Measurements from ENCODE around the gene CCL25. TPM values are rescaled to one million over a fixed set of nuclear protein-coding genes. Genes with fewer than 3 reads are reported as not detected.

CCL25 gene
- total RNA-seq, 2 experiments from 2014 or later = 5.2 to 7.4 TPM

GRCh38 chr19:8081569-8082550 lies 29.3 kb downstream of the CCL25 start:
- Mint-ChIP-seq H3K4me1 (no peaks in the 10 kb centered on the region), H3K27ac (no peak overlapping the region), H3K9me3 (no peaks in the 10 kb centered on the region), H3K36me3 (ENCODE audit: low read depth) (no peaks in the 10 kb centered on the region), H3K27me3 (no peaks in the 10 kb centered on the region), H3K4me3 (no peak overlapping the region)
- ChIA-PET POLR2A (interaction anchor here (0.6 kb wide), 1 partner anchor 20 kb away, joined by 5 read pairs; no protein-coding TSS in a partner anchor), CTCF (interaction anchor here (0.6 to 0.7 kb wide), 2 partner anchors 897 to 1127 kb away, joined by 3 read pairs; no protein-coding TSS in a partner anchor)
- DNase-seq = no peak

DNA sequence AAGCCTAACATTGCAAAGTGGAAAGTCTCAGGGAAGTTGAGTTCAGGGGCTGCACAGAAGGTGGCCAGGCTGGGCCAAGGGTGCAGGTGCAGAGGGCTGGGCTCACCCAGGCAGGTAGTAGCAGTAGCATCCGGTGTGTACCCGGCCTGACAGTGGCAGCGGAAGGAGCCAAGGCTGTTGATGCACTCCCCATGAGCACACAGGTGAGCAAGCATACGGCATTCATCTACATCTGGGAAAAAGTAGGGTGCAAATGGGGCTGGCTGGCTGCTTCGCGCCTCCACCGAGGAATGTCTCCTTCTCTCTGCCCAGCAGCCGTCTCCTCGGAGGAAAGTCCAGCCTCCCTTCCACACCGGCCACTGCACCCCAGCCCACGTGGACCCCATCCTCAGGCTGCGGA lies 30.6 kb downstream of the CCL25 start:
- no peaks in the 10 kb centered on the region for H3K27me3 Mint-ChIP-seq

DNA sequence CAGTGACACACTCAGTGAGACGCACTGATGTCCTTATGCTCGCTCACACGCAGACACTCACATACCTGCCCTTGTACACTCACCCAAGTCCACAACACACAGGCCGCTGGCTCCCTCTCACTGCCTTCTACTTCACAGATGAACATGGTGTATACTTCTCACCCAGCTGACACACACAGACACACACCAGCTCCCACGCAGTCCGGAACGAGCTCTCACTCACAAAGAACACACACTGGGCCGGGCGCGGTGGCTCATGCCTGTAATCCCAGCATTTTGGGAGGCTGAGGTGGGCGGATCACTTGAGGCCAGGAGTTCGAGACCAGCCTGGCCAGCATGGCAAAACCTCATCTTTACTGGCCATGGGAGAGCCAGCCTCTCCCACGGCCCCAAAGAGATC lies 31.6 kb downstream of the CCL25 start:
- no peak overlapping the region for H3K27ac Mint-ChIP-seq
- no peaks in the 10 kb centered on the region for H3K4me1 Mint-ChIP-seq
- ChIA-PET CTCF (no interaction called here), POLR2A (no interaction called here)
- H3K9me3 Mint-ChIP-seq = no peaks in the 10 kb centered on the region
- no peaks in the 10 kb centered on the region for H3K36me3 Mint-ChIP-seq (ENCODE audit: low read depth)
- H3K27me3 Mint-ChIP-seq = no peaks in the 10 kb centered on the region
- no peak overlapping the region for H3K4me3 Mint-ChIP-seq
- no peak for DNase-seq

More for the DNA sequence above, 30.6 kb downstream of the CCL25 start:
- DNase-seq = no peak
- Mint-ChIP-seq H3K36me3 (ENCODE audit: low read depth) (no peaks in the 10 kb centered on the region), H3K9me3 (no peaks in the 10 kb centered on the region), H3K4me1 (no peaks in the 10 kb centered on the region), H3K27ac (no peak overlapping the region), H3K4me3 (no peak overlapping the region)
- CTCF ChIA-PET = no interaction called here
- POLR2A ChIA-PET = no interaction called here

DNA sequence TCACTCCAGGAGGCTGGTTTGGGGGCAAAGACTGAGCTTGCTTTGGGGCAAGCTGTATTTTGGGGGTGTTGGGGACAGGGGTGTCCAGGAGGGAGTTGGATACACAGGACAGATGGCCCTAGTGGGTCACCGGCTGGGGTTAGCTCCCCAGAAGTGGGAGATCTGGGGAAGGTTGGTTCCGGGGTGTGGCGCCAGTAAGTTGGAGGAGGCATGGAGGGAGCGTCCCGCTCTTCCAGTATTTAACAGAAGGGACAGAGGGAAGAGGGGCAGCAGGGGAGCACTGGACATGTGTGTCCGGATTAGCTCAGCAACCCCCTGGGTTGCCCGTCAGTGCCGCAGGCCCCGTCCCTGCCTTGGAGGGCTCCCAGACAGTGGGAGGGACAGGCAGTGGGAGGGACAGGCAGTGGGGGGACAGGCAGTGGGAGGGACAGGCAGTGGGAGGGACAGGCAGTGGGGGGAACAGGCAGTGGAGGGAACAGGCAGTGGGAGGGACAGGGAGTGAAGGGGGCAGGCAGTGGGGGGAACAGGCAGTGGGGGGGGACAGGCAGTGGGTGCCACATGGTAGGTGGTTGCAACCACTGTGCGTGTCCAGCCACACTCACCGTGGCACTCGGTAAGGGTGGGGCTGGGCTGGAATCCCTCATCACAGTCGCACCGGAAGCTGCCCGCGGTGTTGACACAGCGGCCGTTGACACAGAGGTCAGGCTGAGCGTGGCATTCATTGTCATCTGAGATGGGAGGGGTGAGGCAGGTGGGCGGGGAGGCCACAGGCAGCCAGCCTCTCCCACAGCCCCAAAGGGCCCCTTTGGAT lies 33.2 kb downstream of the CCL25 start:
- no peaks in the 10 kb centered on the region for H3K27me3 Mint-ChIP-seq
- POLR2A ChIA-PET = no interaction called here
- CTCF ChIA-PET = no interaction called here
- H3K27ac Mint-ChIP-seq = no peak overlapping the region
- no peaks in the 10 kb centered on the region for H3K36me3 Mint-ChIP-seq (ENCODE audit: low read depth)
- no peaks in the 10 kb centered on the region for H3K4me1 Mint-ChIP-seq
- DNase-seq = no peak
- no peaks in the 10 kb centered on the region for H3K9me3 Mint-ChIP-seq
- H3K4me3 Mint-ChIP-seq = no peak overlapping the region

DNA sequence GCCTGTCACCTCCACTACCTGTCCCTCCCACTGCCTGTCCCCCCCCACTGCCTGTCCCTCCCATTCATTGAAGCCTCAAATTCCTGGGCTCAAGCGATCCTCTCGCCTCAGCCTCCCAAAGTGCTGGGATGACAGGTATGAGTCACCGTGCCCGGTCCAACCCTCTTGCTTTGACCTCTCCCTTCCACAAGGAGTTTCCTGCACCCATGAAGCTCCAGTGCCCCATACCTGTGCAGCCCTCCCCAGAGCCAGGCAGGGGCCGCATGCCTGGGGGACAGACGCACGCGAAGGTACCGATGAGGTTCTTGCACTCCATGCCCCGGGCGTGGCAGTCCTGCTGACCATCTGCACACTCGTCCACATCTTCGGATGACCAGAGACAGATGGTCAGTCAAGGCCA lies 34.3 kb downstream of the CCL25 start:
- peaks cover 3% of the 10 kb centered on the region for H3K9me3 Mint-ChIP-seq
- CTCF ChIA-PET = no interaction called here
- H3K27me3 Mint-ChIP-seq = no peaks in the 10 kb centered on the region

GRCh38 chr19:8087876-8088275 lies 35.3 kb downstream of the CCL25 start:
- Mint-ChIP-seq H3K36me3 (ENCODE audit: low read depth) (no peaks in the 10 kb centered on the region), H3K4me3 (no peak overlapping the region), H3K9me3 (peaks cover 3% of the 10 kb centered on the region), H3K4me1 (no peaks in the 10 kb centered on the region), H3K27ac (no peak overlapping the region), H3K27me3 (no peaks in the 10 kb centered on the region)
- ChIA-PET CTCF (no interaction called here), POLR2A (no interaction called here)
- no peak for DNase-seq

More for the DNA sequence above, 34.3 kb downstream of the CCL25 start:
- Mint-ChIP-seq H3K4me1 (no peaks in the 10 kb centered on the region), H3K36me3 (ENCODE audit: low read depth) (no peaks in the 10 kb centered on the region), H3K4me3 (no peak overlapping the region), H3K27ac (no peak overlapping the region)
- POLR2A ChIA-PET = no interaction called here
- no peak for DNase-seq

- Mint-ChIP-seq H3K27ac (no peak overlapping the region), H3K36me3 (ENCODE audit: low read depth) (no peaks in the 10 kb centered on the region), H3K9me3 (peaks cover 4% of the 10 kb centered on the region), H3K4me1 (no peaks in the 10 kb centered on the region), H3K27me3 (no peaks in the 10 kb centered on the region), H3K4me3 (no peak overlapping the region)
- ChIA-PET CTCF (no interaction called here), POLR2A (no interaction called here)
- no peak for DNase-seq
These were observed 36.4 kb downstream of the CCL25 start for GRCh38 chr19:8088752-8089663.

DNA sequence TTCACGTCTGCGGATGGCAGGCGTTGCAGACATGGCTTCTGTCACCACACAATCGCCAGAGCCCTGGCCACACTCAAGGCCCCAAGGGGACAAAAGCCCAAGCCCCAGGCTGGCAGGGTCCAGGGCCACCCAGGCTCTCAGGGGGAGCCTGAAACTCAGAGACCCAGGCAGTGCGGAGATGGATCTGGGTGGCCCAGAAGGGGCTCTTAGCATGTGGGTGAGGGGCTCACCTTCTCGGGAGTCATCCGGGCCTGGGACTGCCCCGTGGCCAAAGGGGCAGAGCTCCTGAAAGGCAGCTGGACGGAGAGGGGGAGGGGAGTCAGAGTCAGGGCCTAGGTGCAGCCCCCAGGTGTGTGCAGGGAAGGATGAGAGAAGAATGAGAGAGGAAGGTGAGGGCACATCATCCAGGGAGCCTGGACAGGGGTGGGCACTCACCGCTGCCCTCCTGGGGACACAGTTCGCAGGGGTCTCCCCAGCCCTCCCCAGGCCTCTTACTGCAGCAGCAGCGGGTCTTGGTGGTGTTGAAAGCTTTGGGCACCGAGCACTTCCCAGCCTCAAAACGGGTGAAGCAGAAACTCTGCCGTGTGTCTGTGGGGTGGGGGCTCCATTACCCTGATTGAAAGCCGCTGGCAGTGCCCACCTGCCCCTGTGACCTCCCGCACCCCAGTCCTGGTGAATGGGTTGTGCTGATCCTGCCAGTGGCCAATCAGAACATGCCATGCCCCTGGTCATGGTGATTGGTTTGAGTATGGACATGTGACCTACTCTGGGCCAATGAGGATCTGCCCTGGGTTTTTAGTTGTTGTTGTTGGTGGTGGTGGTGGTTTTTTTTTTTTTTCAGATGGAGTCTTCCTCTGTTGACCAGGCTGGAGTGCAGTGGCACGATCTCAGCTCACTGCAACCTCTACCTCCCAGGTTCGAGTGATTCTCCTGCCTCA lies 37.4 kb downstream of the CCL25 start:
- ChIA-PET POLR2A (no interaction called here), CTCF (no interaction called here)

GRCh38 chr19:8090950-8091349 lies 38.4 kb downstream of the CCL25 start:
- DNase-seq = no peak
- ChIA-PET CTCF (interaction anchor here (0.5 kb wide), 1 partner anchor 752 kb away, joined by 4 read pairs; no protein-coding TSS in a partner anchor), POLR2A (no interaction called here)
- H3K27ac Mint-ChIP-seq = no peak overlapping the region
- H3K4me1 Mint-ChIP-seq = no peaks in the 10 kb centered on the region
- H3K9me3 Mint-ChIP-seq = peaks cover 14% of the 10 kb centered on the region
- no peaks in the 10 kb centered on the region for H3K36me3 Mint-ChIP-seq (ENCODE audit: low read depth)
- no peak overlapping the region for H3K4me3 Mint-ChIP-seq
- H3K27me3 Mint-ChIP-seq = no peaks in the 10 kb centered on the region

More for the DNA sequence above, 37.4 kb downstream of the CCL25 start:
- Mint-ChIP-seq H3K4me3 (no peak overlapping the region), H3K27me3 (no peaks in the 10 kb centered on the region), H3K9me3 (peaks cover 8% of the 10 kb centered on the region), H3K36me3 (ENCODE audit: low read depth) (no peaks in the 10 kb centered on the region), H3K27ac (no peak overlapping the region), H3K4me1 (no peaks in the 10 kb centered on the region)
- no peak for DNase-seq

- H3K9me3 Mint-ChIP-seq = peaks cover 36% of the 10 kb centered on the region
- no peak for DNase-seq
- H3K27ac Mint-ChIP-seq = no peak overlapping the region
- ChIA-PET CTCF (no interaction called here), POLR2A (no interaction called here)
- H3K27me3 Mint-ChIP-seq = peaks cover 5% of the 10 kb centered on the region
- no peaks in the 10 kb centered on the region for H3K4me1 Mint-ChIP-seq
- H3K4me3 Mint-ChIP-seq = no peak overlapping the region
- H3K36me3 Mint-ChIP-seq (ENCODE audit: low read depth) = no peaks in the 10 kb centered on the region
These were observed 41.2 kb downstream of the CCL25 start for GRCh38 chr19:8093740-8094139.

GRCh38 chr19:8094336-8094735 lies 41.8 kb downstream of the CCL25 start:
- ChIA-PET POLR2A (no interaction called here), CTCF (interaction anchor here (0.6 to 0.9 kb wide), 2 partner anchors 230 to 343 kb away, joined by 3 read pairs; no protein-coding TSS in a partner anchor)
- no peak overlapping the region for H3K27ac Mint-ChIP-seq
- no peaks in the 10 kb centered on the region for H3K4me1 Mint-ChIP-seq
- H3K4me3 Mint-ChIP-seq = no peak overlapping the region
- H3K27me3 Mint-ChIP-seq = peaks cover 7% of the 10 kb centered on the region
- no peak for DNase-seq
- H3K9me3 Mint-ChIP-seq = peaks cover 39% of the 10 kb centered on the region
- H3K36me3 Mint-ChIP-seq (ENCODE audit: low read depth) = no peaks in the 10 kb centered on the region
